Measurements from ENCODE around the gene LAMC3.
"Not testable (repeated sequence)": the region's sequence is repeated elsewhere in the genome, so short reads cannot be mapped to it uniquely, and the experiment has no call there.

LAMC3 gene

GRCh38 chr9:131112374-131113154 is 103.6 kb downstream of the LAMC3 start:
- no peak overlapping the region for H3K4me3 ChIP-seq (ENCODE audit: low read depth, low read length)
- no peak for DNase-seq (ENCODE audit: low read depth)
- no peak for TF ChIP-seq CTCF (IDR thresholded peaks at IDR 0.05; ENCODE audit: low read depth, low read length, missing control alignments)

GRCh38 chr9:131113655-131114054 is 104.7 kb downstream of the LAMC3 start:
- TF ChIP-seq CTCF (IDR thresholded peaks at IDR 0.05; ENCODE audit: low read depth, low read length, missing control alignments), result no peak
- DNase-seq (ENCODE audit: low read depth), result no peak
- no peak overlapping the region for H3K4me3 ChIP-seq (ENCODE audit: low read depth, low read length)

- no peak for TF ChIP-seq CTCF (IDR thresholded peaks at IDR 0.05; ENCODE audit: low read depth, low read length, missing control alignments)
- H3K4me3 ChIP-seq (ENCODE audit: low read depth, low read length), result no peak overlapping the region
- no peak for DNase-seq (ENCODE audit: low read depth)
Measured at GRCh38 chr9:131114084-131114535, 105.1 kb downstream of the LAMC3 start.

GRCh38 chr9:131115360-131115742 is 106.4 kb downstream of the LAMC3 start:
- H3K4me3 ChIP-seq (ENCODE audit: low read depth, low read length); DNase-seq (ENCODE audit: low read depth): not testable (repeated sequence)

- no peak for DNase-seq (ENCODE audit: low read depth)
- TF ChIP-seq CTCF (IDR thresholded peaks at IDR 0.05; ENCODE audit: low read depth, low read length, missing control alignments), result no peak
Measured at GRCh38 chr9:131116281-131117120, 107.5 kb downstream of the LAMC3 start.

GRCh38 chr9:131117121-131117761 is 108.3 kb downstream of the LAMC3 start:
- no peak for DNase-seq (ENCODE audit: low read depth)
- H3K4me3 ChIP-seq (ENCODE audit: low read depth, low read length), result no peak overlapping the region
- TF ChIP-seq CTCF (IDR thresholded peaks at IDR 0.05; ENCODE audit: low read depth, low read length, missing control alignments), result no peak

More at GRCh38 chr9:131116281-131117120, 107.5 kb downstream of the LAMC3 start:
- no peak overlapping the region for H3K4me3 ChIP-seq (ENCODE audit: low read depth, low read length)

- TF ChIP-seq CTCF (IDR thresholded peaks at IDR 0.05; ENCODE audit: low read depth, low read length, missing control alignments), result no peak
- no peak for DNase-seq (ENCODE audit: low read depth)
- no peak overlapping the region for H3K4me3 ChIP-seq (ENCODE audit: low read depth, low read length)
Measured at GRCh38 chr9:131117762-131118145, 108.8 kb downstream of the LAMC3 start.

All from GM12864 (cell line).